Esophagus muscularis mucosa (tissue), 4 donors: ENCODE measurements around the gene FBXO28.

Experiments
- CTCF ChIP-seq, 3 experiments: fragments of 200-600 bp in 2 of 3; fragments of 450-650 bp in 1 of 3; sonication (generic) in 2 of 3; IDR thresholded peaks; one replicate each; pipeline ENCODE4 v1.5.1; 2017 to 2019; ENCODE audit warnings: antibody characterized with exemption in 3 of 3, mild to moderate bottlenecking in 2 of 3, moderate library complexity in 1 of 3
- EP300 ChIP-seq: sonication (generic); formaldehyde crosslinking; IDR thresholded peaks from one replicate; pipeline ENCODE4 v1.6.1; 2017; ENCODE audit warnings: antibody characterized with exemption
- POLR2A ChIP-seq: fragments of 450-650 bp; IDR thresholded peaks from one replicate; pipeline ENCODE4 v1.6.1; 2017; ENCODE audit warnings: antibody characterized with exemption, moderate library complexity, mild to moderate bottlenecking, low read depth

- TF ChIP-seq EP300 (no peak), CTCF (IDR thresholded peaks at IDR 0.05) (no peak), POLR2A (no peak)
Observed at GRCh38 chr1:224170343-224170742, 56.4 kb downstream of the FBXO28 start.
